ENCODE data around the gene CDH22. TPM values are rescaled to one million over a fixed set of nuclear protein-coding genes. Genes with fewer than 3 reads are reported as not detected.

CDH22 gene
- total and polyA plus RNA-seq, 12 donors: 0.19 to 2.9 (median 0.97) TPM; not detected in 4

DNA sequence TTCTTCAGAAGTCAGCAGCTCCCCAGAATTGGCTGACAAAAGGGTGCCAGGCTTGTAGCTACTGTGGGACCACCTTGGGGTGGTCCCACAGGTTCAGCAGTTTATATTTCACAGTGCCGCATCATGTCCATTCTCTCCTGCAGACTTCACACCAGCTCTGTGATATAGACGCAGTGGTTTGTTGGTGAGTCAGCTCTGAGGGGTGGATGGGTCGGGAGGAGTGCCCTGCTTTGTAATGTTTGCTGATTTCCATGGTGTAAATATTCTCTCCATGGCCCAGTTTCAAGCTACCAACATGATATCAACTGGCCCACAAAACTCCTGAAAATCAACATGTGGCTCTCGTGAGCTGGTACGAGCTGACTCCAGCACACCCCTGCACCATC lies 78.2 kb downstream of the CDH22 start:
- H3K27ac ChIP-seq: no peak overlapping the region
- H3K36me3 ChIP-seq (replicated peaks in 1 of 2): no peaks in the 10 kb centered on the region
- H3K9me3 ChIP-seq (replicated peaks in 1 of 3): no peaks in the 10 kb centered on the region
- no peak for TF ChIP-seq POLR2A (IDR thresholded peaks at IDR 0.05)
- TF ChIP-seq, protein P1, sequence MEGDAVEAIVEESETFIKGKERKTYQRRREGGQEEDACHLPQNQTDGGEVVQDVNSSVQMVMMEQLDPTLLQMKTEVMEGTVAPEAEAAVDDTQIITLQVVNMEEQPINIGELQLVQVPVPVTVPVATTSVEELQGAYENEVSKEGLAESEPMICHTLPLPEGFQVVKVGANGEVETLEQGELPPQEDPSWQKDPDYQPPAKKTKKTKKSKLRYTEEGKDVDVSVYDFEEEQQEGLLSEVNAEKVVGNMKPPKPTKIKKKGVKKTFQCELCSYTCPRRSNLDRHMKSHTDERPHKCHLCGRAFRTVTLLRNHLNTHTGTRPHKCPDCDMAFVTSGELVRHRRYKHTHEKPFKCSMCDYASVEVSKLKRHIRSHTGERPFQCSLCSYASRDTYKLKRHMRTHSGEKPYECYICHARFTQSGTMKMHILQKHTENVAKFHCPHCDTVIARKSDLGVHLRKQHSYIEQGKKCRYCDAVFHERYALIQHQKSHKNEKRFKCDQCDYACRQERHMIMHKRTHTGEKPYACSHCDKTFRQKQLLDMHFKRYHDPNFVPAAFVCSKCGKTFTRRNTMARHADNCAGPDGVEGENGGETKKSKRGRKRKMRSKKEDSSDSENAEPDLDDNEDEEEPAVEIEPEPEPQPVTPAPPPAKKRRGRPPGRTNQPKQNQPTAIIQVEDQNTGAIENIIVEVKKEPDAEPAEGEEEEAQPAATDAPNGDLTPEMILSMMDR (IDR thresholded peaks at IDR 0.05): no peak
- WGBS, 4 donors: 78 to 86% (median 80%) methylated on average over 5 of the region's 5 CpGs
- no peaks in the 10 kb centered on the region for H3K27me3 ChIP-seq
- H3K4me1 ChIP-seq (replicated peaks in 1 of 2): no peaks in the 10 kb centered on the region
- DNase-seq: no peak
- intact Hi-C loops (cut with DNase I): no loop called here
- H3K4me3 ChIP-seq: no peak overlapping the region

DNA sequence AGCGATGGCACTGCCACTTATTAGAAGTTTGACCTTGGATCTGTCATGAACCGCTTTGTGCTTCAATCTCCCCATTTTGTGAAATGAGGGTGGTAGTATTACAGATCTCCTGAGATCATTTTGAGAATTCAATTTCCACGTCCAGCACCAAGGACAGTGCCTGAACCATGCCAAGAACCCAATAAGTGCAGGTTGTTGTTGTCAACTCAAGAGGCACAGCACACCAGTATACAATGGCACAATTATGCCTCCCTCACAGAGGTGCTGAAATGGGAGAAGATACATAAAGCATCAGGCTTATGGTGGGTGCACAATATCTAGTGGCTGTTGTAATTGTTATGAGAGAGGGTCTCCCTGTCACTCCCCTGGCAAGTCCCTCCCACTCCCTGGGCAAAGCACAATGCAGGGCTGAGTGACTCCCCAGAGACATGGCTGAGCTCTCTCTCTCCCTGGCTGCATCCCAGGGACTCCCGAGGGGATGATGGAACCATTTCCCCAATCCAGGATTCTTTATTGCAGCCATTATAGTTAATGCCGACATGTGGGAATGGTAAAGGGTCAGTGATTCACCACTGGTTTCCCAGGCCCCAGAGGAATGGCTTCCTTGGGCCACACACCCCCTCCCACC lies 78.7 kb downstream of the CDH22 start:
- H3K27me3 ChIP-seq: no peaks in the 10 kb centered on the region
- no peaks in the 10 kb centered on the region for H3K9me3 ChIP-seq (replicated peaks in 1 of 3)
- WGBS, 4 donors: 20 to 50% (median 47%) methylated on average over 4 to 5 of the region's 5 CpGs
- H3K4me3 ChIP-seq: no peak overlapping the region
- TF ChIP-seq, protein P1 (IDR thresholded peaks at IDR 0.05): no peak
- no peak for TF ChIP-seq POLR2A (IDR thresholded peaks at IDR 0.05)
- H3K27ac ChIP-seq: no peak overlapping the region
- no peaks in the 10 kb centered on the region for H3K36me3 ChIP-seq (replicated peaks in 1 of 2)
- intact Hi-C loops (cut with DNase I): no loop called here
- H3K4me1 ChIP-seq (replicated peaks in 1 of 2): no peaks in the 10 kb centered on the region
- no peak for DNase-seq

DNA sequence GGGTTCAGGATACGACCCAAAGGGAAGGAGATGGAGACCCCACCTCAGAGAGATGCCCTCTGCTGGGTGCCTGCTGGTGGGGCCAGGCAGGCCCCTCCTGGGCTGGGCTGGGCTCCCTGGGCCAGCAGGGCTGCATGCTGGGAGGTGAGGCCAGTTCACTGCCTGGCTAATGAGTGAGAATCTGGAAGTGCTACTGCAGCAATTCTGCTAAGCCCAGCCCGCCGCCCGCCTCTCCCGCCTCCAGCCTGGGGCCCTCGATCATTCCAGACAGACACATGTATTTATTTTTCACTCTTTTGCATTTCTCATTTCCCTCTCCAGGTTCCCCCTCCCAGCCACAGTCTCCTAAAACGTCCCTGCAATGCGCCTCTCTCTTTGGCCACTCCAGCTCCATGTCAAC lies 79.6 kb downstream of the CDH22 start:
- no peak for DNase-seq
- intact Hi-C loops (cut with DNase I): no loop called here
- H3K4me1 ChIP-seq (replicated peaks in 1 of 2): no peaks in the 10 kb centered on the region
- H3K27ac ChIP-seq: no peak overlapping the region
- H3K36me3 ChIP-seq (replicated peaks in 1 of 2): no peaks in the 10 kb centered on the region
- no peak for TF ChIP-seq POLR2A (IDR thresholded peaks at IDR 0.05)
- TF ChIP-seq, protein P1 (IDR thresholded peaks at IDR 0.05): no peak
- no peaks in the 10 kb centered on the region for H3K9me3 ChIP-seq (replicated peaks in 1 of 3)
- H3K27me3 ChIP-seq: no peaks in the 10 kb centered on the region
- WGBS, 4 donors: 44 to 53% (median 48%) methylated on average over 8 of the region's 8 CpGs
- H3K4me3 ChIP-seq: no peak overlapping the region

DNA sequence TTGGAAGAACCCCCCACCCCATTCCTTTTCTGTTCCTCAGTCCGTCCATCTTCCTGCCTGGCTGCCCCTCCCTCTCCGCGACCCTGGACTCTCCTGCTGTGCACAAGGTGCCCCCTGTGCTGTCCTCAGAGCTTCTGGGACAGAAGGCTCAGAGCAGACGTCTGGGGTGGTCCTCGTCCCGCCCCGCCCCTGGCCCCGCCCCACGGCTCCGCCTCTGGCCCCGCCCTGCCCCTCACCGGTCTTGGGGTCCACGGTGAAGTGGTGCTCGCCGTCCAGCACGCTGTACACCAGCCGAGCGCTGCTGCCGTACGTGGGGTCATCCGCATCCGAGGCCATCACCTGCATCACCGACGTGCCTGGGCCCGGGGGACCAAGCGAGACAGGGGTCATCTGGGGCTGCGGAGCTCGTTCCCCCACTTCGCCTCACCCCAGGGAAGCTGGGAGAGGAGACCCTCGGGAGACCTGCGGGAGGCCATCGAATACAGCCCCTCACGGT lies 81.0 kb downstream of the CDH22 start:
- H3K9me3 ChIP-seq (replicated peaks in 1 of 3): no peaks in the 10 kb centered on the region
- WGBS, 4 donors: 19 to 61% (median 56%) methylated on average over 5 to 33 of the region's 33 CpGs
- no peak for TF ChIP-seq POLR2A (IDR thresholded peaks at IDR 0.05)
- intact Hi-C loops (cut with DNase I): no loop called here
- H3K4me1 ChIP-seq (replicated peaks in 1 of 2): no peaks in the 10 kb centered on the region
- H3K4me3 ChIP-seq: no peak overlapping the region
- H3K27me3 ChIP-seq: no peaks in the 10 kb centered on the region
- no peak overlapping the region for H3K27ac ChIP-seq
- no peaks in the 10 kb centered on the region for H3K36me3 ChIP-seq (replicated peaks in 1 of 2)
- no peak for DNase-seq

DNA sequence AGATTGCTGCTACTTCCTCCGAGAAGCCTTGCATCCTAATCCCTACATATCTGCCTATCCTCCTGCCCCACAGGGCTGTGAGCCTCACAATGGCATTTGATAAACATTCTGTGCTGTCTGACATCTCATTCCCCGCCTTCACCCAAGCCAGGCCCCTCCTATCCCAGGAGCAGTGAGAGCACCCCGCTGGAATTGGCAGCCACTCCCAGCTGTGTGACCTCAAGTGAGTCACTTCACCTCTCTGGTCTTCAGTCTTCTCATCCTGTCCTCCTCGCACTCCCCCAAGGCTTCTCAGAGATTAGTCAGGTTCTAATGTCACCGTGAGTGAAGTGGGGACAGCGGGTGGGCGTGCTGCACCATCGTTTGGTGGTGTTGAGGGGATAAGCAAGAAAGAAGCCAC lies 81.7 kb downstream of the CDH22 start:
- intact Hi-C loops (cut with DNase I): no loop called here
- H3K36me3 ChIP-seq (replicated peaks in 1 of 2): no peaks in the 10 kb centered on the region
- peak in 1 of 7 donors; percentile 25 for DNase-seq
- H3K9me3 ChIP-seq (replicated peaks in 1 of 3): no peaks in the 10 kb centered on the region
- WGBS, 4 donors: 27 to 46% (median 39%) methylated on average over 7 to 8 of the region's 8 CpGs
- H3K4me1 ChIP-seq (replicated peaks in 1 of 2): no peaks in the 10 kb centered on the region
- no peaks in the 10 kb centered on the region for H3K27me3 ChIP-seq
- H3K27ac ChIP-seq: no peak overlapping the region
- no peak overlapping the region for H3K4me3 ChIP-seq
- TF ChIP-seq, protein P1 (IDR thresholded peaks at IDR 0.05): no peak
- no peak for TF ChIP-seq POLR2A (IDR thresholded peaks at IDR 0.05)

All from adrenal gland (tissue), 12 donors.